ENCODE data around the gene WAPL.
A peak's percentile ranks its signal among the peaks of the same experiment; 100 is the strongest.
"Not testable (repeated sequence)": the region's sequence is repeated elsewhere in the genome, so short reads cannot be mapped to it uniquely, and the experiment has no call there.

Gene WAPL, protein sequence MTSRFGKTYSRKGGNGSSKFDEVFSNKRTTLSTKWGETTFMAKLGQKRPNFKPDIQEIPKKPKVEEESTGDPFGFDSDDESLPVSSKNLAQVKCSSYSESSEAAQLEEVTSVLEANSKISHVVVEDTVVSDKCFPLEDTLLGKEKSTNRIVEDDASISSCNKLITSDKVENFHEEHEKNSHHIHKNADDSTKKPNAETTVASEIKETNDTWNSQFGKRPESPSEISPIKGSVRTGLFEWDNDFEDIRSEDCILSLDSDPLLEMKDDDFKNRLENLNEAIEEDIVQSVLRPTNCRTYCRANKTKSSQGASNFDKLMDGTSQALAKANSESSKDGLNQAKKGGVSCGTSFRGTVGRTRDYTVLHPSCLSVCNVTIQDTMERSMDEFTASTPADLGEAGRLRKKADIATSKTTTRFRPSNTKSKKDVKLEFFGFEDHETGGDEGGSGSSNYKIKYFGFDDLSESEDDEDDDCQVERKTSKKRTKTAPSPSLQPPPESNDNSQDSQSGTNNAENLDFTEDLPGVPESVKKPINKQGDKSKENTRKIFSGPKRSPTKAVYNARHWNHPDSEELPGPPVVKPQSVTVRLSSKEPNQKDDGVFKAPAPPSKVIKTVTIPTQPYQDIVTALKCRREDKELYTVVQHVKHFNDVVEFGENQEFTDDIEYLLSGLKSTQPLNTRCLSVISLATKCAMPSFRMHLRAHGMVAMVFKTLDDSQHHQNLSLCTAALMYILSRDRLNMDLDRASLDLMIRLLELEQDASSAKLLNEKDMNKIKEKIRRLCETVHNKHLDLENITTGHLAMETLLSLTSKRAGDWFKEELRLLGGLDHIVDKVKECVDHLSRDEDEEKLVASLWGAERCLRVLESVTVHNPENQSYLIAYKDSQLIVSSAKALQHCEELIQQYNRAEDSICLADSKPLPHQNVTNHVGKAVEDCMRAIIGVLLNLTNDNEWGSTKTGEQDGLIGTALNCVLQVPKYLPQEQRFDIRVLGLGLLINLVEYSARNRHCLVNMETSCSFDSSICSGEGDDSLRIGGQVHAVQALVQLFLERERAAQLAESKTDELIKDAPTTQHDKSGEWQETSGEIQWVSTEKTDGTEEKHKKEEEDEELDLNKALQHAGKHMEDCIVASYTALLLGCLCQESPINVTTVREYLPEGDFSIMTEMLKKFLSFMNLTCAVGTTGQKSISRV (N-terminal part only)

DNA sequence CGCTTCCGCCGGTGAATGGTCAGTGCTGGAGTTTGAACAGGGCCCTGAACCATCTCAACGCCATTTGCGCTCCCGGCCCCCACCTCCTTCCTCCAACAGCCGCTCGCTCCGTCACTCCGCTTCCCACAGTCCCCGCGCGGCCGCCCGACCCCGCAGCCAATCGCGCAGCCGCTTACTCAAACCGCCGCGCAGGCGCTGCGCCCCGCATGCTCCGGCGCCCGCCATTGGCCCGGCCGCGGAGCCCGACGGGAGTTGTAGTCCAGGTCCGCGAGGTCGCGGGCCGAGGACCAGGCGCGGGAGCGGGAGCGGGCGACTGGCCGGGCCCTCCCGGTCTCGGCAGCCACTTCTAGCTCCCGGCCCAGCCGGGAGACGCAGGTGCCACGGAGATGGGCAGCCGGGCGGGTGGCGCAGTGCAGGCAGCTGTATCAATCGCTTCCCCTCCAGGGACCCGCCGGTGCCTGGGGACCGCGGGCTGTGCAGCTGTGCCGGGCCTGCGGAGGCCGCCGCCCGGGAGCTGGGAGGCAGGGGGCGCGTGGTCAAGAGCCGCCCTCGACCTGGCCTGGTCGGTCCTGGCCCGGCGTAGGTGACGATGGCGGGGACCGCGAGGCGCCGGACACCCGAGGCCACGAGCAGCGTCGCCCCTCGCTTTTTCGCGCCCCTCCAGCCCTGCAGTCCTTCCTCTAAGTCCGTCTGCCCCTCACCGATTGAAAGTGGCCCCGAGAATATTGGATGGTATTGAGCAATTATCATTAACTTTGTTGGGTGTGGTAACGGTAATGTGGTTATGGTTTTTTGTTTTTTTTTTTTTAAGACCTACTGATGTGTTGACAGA lies at the start of gene WAPL:
Gene WAPL (minus strand): TSS at position 115 of the 832 bp plus-strand sequence. CDS start 3,723 bp downstream, outside the sequence.
- peak; percentile 91 for DNase-seq (ENCODE audit: low spot score)

DNA sequence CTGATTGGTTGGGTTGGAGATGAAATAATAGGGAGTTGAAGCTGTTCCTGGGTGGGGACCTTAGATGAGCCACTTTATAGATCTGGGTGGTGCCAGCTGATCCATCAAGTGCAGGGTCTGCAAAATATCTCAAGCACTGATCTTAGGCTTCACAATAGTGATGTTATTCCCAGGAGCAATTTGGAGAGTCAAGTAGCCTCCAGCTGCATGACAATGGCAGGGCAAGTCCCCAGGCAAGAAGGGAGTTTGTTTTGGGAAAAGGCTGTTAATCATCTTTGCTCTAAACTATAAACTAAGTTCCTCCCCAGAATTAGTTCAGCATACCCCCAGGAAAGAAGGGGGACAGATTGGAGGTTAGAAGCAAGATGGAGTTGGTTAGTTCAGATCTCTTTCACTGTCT lies 47.7 kb upstream of the WAPL start:
- DNase-seq (ENCODE audit: low spot score) = no peak

DNA sequence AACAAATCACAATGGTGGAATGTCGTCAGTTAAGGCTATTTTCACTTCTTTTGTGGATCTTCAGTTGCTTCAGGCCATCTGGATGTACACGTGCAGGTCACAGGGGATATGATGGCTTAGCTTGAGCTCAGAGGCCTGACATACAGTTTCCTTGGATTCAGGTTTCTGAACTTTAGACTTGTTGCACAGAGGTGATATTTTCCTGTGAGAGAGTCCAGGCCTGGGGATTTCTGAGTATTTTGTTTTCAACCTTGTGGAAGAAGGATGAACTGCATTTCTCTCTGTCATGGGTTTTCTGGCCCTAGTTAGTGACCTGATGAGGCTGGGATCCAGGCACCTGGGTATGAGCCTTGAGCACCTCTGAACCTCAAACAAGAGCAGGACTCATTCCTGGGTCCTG lies 44.9 kb upstream of the WAPL start:
- DNase-seq (ENCODE audit: low spot score) = not testable (repeated sequence)

DNA sequence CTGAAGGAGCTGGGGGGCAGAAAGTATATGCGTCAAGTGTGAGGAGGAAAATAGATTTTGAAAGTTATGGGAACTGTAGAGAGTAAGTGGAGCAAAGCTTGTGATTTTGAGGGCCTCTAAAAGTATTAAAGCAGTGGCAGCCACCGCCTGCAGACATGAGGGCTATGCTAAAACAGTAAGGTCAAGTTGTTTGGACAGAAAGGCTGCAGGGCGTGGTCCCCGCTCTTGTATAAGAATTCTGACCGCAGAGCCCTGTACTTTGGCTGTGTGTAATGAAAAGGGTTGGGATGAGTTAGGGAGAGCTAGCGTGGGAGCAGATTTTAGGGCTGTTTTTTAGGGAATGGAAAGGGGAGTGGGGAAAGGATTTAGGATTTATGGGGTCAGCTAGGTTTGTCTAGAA lies 41.7 kb upstream of the WAPL start:
- not testable (repeated sequence) for DNase-seq (ENCODE audit: low spot score)

DNA sequence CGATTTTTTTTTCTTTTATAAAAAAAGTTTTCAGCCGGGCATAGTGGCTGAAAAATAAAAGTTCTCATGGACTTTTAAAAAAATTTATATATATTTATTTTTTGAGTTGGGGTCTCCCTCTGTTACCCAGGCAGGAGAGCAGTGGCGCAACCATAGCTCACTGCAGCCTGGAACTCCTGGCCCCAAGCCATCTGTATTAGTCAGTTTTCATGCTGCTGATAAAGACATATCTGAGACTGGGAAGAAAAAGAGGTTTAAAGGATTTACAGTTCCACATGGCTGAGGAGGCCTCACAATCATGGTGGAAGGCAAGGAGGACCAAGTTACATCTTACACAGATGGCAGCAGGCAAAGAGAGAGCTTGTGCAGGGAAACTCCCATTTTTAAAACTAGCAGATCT lies 37.1 kb upstream of the WAPL start:
- DNase-seq (ENCODE audit: low spot score) = peak; percentile 15

DNA sequence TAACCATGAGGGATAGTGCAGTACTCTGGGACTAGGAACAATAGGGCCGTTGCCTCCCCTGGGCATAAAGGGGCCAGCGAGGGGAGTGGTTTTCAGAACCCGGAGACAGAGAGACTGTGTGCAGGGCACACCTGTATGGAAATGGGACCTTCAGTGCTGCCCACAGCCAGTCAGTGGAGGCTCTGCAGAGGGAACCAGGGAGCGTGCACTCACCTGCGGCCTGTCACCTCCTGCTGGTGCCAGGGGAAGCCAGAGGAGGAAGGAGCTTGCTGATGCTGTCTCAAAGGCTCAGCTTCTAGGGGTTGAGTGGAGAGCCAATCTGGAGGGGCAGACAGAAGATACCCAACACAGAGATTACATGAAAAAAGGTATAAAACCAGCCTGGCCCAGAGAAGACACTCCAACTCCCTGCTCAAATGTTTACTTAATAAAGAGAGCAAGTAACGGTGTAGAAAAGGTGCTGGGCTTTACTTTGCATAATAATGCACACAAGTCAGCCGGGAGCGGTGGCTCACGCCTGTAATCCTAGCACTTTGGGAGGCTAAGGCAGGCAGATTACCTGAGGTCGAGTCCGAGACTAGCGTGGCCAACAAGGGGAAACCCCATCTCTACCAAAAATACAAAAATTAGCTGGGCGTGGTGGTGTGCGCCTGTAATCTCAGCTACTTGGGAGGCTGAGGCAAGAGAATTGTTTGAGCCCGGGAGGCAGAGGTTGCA lies 35.5 kb upstream of the WAPL start:
- no peak for DNase-seq (ENCODE audit: low spot score)

DNA sequence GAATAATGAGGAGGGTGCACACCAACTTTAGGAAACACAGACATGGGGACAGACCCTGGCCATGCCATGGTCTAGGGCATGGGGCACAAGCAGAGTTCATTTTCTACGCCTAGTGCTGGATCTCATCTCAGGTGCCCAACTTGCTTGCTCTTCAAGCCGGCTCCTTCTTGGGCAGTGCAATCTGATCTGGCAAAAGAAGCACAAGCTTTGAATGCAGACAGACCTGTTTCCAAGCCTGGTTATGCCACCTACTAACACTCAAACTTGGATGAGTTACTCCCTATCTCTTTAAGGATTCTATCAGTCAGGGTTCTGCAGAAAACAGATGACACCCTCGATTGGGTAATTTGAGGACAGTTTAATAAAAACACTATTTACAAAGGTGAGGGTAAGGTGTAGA lies 34.9 kb upstream of the WAPL start:
- no peak for DNase-seq (ENCODE audit: low spot score)

DNA sequence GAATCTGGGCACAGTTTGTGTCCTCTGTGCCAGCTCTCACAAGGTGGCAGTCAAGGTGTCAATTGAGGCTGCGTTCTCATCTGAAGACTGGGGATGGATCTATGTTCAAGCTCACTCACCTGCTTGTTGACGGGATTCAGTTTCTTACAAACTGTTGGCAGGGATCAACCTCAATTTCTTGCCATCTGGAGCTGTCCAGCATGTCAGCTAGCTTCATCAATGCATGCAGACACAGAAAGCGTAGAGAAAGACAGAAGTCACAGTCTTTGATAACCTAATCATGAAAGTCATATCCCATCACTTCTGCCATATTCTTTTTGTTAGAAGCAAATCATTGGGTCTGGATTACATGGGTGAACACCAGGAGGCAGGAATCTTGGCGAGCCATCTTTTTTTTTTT lies 32.0 kb upstream of the WAPL start:
- no peak for DNase-seq (ENCODE audit: low spot score)

DNA sequence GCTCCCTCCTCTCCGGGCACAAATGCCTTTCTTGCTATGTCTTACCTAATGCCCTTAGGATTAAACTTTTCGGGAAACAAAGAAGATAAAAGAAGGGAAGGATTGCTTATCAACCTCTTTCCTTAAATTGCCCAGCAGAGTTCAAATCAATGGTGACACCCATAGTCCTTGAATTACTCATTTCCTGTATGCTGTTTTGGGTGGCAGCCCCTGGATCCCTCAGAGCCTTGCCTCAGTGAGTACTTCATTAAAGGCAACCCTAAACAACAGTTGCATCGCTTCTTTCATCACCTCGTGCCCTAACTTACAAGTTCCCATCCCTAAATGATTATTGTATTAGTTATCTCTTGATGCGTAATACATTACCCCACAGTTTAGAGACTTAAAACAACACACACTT lies 31.6 kb upstream of the WAPL start:
- no peak for DNase-seq (ENCODE audit: low spot score)

DNA sequence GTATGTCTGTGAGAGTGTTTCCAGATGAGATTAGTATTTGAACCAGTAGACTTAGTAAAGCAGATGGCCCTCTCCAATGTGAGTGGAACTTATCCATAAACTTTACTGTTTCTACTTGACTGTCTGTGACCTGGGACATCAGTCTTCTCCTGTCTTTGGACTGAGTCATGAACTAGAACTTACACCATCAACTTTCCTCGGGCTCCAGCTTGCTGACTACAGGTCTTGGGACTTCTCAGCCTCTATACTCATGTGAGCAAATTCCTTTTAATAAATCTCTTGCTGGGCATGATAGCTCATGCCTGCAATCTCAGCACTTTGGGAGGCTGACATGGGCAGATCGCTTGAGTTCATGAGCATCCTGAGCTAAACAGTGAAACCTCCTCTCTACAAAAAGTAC lies 25.7 kb upstream of the WAPL start:
- no peak for DNase-seq (ENCODE audit: low spot score)

DNA sequence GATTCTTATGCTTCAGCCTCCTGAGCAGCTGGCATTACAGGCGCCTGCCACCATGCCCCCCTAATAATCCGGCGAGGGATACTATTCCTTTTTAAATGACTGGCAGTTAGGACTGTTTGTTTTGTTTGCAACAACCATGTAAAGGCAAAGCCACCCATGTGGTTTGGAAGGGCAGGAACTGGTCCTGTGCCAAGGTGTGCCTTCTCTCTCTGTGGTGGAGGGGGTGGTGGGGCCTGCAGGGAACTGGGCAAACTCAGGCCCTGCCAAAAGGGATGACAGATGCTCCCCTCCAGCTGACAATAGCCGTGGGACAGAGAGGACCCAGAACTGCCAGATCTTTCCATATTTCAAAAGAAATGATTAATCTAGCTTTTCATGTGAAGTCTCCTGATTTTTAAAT lies 23.5 kb upstream of the WAPL start:
- no peak for DNase-seq (ENCODE audit: low spot score)

DNA sequence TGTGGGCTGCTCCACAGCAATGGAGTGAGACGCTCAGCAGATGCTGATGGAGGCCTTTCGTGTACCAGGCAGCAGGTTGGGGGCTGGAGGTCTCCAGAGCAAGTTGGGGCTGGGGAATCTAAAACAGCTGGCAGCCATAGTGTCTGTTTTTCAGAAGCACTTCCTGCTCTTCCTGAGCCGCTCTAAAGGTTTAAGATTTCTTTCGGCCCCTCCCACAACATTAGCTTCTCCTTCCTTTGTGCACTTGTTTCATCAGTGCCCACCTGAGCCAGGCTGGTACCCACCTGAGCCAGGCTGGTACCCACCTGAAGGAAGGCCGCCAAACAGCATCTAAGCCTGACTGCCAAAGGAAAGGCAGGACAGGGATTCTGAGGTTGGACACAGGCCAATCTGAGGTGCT lies 18.4 kb upstream of the WAPL start:
- no peak for DNase-seq (ENCODE audit: low spot score)

DNA sequence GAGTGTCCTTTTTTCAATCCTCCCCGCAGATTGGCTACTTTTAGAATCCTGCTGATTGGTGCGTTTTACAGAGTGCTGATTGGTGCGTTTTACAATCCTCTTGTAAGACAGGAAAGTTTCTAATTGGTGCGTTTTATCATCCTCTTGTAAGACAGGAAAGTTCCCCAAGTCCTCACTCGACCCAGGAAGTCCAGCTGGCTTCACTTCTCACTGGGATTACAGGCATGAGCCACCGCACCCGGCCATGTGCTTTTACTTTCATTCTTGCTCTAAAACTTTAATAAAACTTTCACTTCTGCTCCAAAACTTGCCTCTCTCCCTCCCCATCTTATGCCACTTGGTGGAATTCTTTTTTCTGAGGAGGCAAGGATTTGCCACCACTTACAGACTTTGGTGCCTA lies 17.0 kb upstream of the WAPL start:
- DNase-seq (ENCODE audit: low spot score) = no peak

DNA sequence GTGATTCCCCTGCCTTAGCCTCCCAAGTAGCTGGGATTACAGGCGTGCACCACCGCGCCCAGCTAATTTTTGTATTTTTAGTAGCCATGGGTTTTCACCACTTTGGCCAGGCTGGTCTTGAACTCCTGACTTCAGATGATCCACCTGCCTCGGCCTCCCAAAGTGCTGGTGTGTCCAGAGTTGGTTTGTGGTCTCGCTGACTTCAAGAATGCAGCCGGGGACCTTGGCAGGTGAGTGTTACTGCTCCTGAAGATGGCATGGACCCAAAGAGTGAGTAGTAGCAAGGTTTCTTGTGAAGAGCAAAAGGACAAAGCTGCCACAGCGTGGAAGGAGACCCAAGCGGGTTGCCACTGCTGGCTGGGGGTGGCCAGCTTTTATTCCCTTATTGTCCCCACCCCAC lies 16.4 kb upstream of the WAPL start:
- DNase-seq (ENCODE audit: low spot score) = not testable (repeated sequence)

DNA sequence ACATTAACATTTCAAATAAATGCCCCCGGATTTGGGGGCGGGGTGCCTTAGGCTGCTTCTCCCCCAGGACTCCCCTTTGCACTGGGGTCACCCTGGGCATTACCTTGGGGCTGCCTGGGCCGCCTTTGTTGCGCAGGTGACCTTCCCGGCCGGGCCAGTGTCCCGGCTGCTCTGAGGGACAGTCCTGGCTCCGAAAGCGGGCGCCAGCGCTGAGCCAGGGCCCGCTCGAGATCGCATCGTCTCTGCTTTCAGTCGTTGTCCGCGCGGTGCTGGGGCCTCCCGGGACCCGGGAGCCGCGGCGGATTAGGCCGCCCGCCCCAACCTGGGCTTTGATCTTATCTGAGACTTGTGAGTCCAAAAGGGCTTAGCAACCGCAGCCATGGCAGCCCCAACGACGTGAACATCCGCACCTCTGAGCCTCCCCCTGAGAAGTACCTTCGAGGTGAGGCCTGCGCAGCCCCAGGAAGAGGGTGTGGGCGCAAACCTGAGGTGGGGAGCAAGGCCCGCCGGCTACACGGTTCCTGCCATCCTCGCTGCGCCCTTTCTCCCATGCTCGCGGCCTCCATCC lies 14.8 kb upstream of the WAPL start:
- no peak for DNase-seq (ENCODE audit: low spot score)

DNA sequence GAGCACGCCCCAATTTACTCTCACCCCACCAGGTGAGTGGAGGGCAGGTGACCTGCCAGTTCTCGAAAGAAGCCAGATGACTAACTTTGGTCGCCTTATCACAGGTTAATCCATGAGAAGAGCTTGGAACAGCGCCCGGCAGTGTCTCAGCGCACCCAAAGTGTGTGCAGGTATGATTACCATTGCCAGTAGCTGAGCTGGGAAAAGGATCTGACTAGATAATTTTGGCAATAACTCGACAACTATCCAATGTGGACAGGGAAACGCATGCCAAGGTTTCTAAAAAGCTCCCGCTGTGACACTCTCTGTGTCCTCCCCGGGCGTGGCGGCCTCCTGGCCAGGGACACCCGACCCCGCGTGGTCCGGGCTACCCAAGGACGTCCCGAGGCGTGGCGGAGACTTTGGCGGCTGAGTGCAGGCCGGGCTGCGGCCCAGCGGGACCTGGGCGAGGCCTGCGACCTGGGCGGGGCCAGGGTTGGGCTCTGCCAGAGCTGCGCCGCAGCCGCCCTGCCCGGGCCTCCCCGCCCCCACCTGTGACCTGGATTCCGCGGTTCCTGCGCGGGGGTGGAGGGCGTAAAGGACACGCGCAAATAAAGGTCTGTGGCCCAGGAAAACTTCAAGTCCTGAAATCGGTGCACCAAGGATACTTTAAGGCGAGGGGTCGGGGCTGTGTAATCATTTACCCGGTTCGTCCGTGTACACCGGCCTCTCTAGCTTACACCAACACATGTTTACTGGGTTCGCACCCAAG lies 13.7 kb upstream of the WAPL start:
- DNase-seq (ENCODE audit: low spot score) = no peak

DNA sequence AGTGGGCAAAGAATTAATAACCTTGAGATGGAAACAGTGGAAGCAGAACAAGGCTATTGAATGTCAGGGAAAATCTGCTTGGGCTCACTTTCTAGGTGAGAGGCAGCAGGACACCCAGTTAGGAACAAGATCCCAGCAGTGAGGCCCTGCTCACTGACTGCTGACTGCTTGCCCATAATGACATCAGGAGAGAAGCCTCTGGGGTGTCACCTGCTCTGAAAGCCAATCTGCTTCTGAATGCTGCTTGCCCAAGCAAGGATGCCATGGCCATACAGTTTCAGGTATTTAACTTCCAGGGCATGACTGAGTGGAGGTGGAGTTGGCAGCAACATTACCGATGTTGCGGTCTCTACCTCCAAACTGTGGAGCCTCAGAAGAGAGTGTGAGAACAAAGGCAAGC lies 11.7 kb upstream of the WAPL start:
- DNase-seq (ENCODE audit: low spot score) = no peak

DNA sequence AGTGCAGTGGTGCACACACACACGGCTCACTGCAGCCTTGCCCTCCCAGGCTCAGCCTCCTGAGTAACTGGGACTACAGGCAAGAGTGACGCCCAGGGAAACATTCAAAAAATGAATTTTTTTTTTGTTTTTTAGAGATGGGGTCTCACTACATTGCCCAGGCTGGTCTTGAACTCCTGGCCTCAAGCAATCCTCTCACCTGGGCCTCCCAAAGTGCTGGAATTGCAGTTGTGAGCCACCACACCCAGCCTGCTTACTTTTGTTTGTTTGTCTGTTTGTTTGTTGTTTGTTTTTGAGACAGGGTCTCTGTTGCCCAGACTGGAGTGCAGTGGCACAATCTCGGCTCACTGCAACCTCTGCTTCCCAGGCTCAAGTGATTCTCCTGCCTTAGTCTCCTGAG lies 7.1 kb upstream of the WAPL start:
- not testable (repeated sequence) for DNase-seq (ENCODE audit: low spot score)

DNA sequence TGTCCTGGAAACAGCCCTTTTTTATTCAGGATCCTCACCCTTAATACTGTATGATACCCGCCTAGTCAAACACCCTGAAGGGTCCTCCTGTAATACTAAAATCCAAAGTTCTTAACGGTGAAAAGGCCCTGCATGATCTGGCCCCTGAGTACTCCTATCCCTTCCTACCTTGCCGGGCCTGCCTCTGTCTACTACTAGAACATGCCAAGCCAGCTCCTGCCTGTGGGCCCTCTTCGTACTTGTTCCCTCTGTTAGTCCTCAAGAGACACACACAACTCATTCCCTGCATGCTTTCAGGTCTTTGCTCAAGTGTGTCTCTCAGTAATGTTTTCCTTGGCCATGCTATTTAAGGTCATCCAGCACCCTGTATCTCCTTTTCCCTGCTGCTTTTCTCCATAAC lies 5.0 kb upstream of the WAPL start:
- DNase-seq (ENCODE audit: low spot score) = no peak

DNA sequence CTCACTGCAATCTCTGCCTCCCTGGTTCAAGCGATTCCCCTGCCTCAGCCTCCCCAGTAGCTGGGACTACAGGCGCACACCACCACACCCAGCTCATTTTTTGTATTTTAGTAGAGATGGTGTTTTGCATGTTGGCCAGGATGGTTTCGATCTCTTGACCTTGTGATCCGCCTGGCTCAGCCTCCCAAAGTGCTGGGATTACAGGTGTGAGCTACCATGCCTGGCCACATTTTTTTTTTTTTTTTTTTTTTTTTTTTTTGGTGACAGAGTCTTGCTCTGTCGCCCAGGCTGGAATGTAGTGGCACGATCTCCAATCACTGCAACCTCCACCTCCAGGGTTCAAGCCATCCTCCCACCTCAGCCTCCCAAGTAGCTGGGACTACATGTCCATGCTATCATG lies 4.1 kb upstream of the WAPL start:
- DNase-seq (ENCODE audit: low spot score) = not testable (repeated sequence)

Data from RKO (cell line).